LHCN-M2 (cell line): ENCODE results near the gene CAP1. TPM values are rescaled to one million over a fixed set of nuclear protein-coding genes. Genes with fewer than 3 reads are reported as not detected.
A peak's percentile ranks its signal among the peaks of the same experiment; 100 is the strongest.
"Not testable (repeated sequence)": the region's sequence is repeated elsewhere in the genome, so short reads cannot be mapped to it uniquely, and the experiment has no call there.

Experiments
- DNase-seq: peaks from one replicate; pipeline ENCODE4 v3.0.0-alpha.2; 2012; ENCODE audit warnings: low read depth
- total RNA-seq: library from RNA; depleted of rRNA; stranded (reverse); fragments of >200 nt; gene quantifications from 2 replicates; pipeline ENCODE4 v1.2.3, GENCODE V29; 2014

The CAP1 gene
- total RNA-seq, 1 experiment from 2014 or later = 505 TPM

- peak; percentile 82 for DNase-seq
Measured at GRCh38 chr1:40030528-40031135, 9.9 kb upstream of the CAP1 start.

- peak; percentile 67 for DNase-seq
Measured at GRCh38 chr1:40032240-40032891, 8.2 kb upstream of the CAP1 start.

- DNase-seq = no peak
Measured at GRCh38 chr1:40034869-40035268, 5.7 kb upstream of the CAP1 start.

GRCh38 chr1:40036574-40036973 is 4.0 kb upstream of the CAP1 start:
- DNase-seq = peak; percentile 77

- not testable (repeated sequence) for DNase-seq
Measured at GRCh38 chr1:40037254-40037653, 3.3 kb upstream of the CAP1 start.

- no peak for DNase-seq
Measured at GRCh38 chr1:40038697-40039096, 1.8 kb upstream of the CAP1 start.

GRCh38 chr1:40039245-40039756 is 1.2 kb upstream of the CAP1 start:
- DNase-seq = peak; percentile 71

- DNase-seq = peak; percentile 92
Measured at GRCh38 chr1:40039757-40040510, 595 bp upstream of the CAP1 start.

- no peak for DNase-seq
Measured at GRCh38 chr1:40041466-40041838, 923 bp downstream of the CAP1 start.

- peak; percentile 41 for DNase-seq
Measured at GRCh38 chr1:40042341-40042740, 1.8 kb downstream of the CAP1 start.

GRCh38 chr1:40044110-40044509 is 3.6 kb downstream of the CAP1 start:
- DNase-seq = peak; percentile 32

- no peak for DNase-seq
Measured at GRCh38 chr1:40045182-40045581, 4.7 kb downstream of the CAP1 start.

GRCh38 chr1:40045766-40046165 is 5.2 kb downstream of the CAP1 start:
- no peak for DNase-seq

- DNase-seq = no peak
Measured at GRCh38 chr1:40047276-40047675, 6.7 kb downstream of the CAP1 start.

- DNase-seq = no peak
Measured at GRCh38 chr1:40047769-40048168, 7.2 kb downstream of the CAP1 start.

GRCh38 chr1:40049725-40050124 is 9.2 kb downstream of the CAP1 start:
- DNase-seq = no peak

- DNase-seq = no peak
Measured at GRCh38 chr1:40050863-40051262, 10.3 kb downstream of the CAP1 start.

GRCh38 chr1:40053138-40053887 is 12.8 kb downstream of the CAP1 start:
- no peak for DNase-seq

GRCh38 chr1:40056519-40057309 is 16.2 kb downstream of the CAP1 start:
- DNase-seq = no peak

GRCh38 chr1:40057310-40058030 is 16.9 kb downstream of the CAP1 start:
- no peak for DNase-seq
